H54 (cell line): ENCODE data around the gene CBX4.
"Not testable (repeated sequence)": the region's sequence is repeated elsewhere in the genome, so short reads cannot be mapped to it uniquely, and the experiment has no call there.

Source experiments
- DNase-seq: peaks from one replicate; pipeline ENCODE4 v3.0.0; 2011; ENCODE audit warnings: low spot score, mixed read lengths; ENCODE audit not compliant: insufficient read length
- FAIRE-seq: peaks from 3 replicates; lab custom pipeline; 2011; peaks lifted over from hg19 to GRCh38; lab: Jason Lieb, UNC
- POLR2A ChIP-seq: IDR thresholded peaks from 2 replicates; pipeline ENCODE4 v1.6.1; 2011; ENCODE audit warnings: low read depth, mild to moderate bottlenecking, low read length

The CBX4 gene

DNA sequence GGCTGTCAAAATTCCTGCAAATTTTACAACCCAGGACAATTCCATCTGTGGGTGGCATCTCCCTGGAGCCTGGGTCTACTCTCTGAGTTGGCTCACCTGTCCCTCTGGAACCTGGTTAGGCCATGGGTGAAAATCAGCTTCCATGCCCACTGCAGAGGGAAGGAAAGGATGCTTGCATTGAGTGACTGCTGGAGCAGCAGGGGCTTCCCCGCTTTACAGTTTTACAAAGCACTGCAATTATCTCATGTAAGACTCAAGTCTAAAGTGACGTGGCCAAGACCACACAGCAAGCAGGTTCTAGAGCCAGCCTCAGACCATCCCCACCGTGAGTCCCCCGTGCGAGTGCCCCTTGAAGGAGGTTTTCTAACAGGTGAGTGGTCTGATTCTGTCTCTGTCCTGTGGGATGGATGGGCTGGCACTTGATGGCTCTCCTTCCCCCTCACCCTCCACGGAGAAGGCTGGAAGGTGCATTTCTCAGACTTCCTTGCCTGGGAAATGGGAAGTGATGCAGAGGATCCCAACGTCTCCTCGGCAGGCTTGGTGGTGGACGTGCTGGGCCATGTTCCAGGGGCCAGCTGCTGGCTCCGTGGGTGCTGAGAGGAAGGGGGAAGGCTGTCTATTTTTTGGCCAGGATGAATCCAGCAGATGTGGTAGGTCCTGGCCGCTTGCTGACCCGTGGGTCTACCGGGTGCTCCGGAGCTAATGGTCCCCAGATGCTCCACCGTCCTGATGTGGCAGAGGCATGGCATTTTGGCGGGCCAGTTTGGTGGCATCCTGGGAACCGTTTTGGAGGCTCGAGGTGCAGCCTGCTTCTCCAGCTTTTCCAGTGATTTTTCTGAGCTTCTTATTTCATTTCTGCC, 26.3 kb upstream of the CBX4 start:
- DNase-seq = no peak
- TF ChIP-seq POLR2A = no peak
- FAIRE-seq = no peak

DNA sequence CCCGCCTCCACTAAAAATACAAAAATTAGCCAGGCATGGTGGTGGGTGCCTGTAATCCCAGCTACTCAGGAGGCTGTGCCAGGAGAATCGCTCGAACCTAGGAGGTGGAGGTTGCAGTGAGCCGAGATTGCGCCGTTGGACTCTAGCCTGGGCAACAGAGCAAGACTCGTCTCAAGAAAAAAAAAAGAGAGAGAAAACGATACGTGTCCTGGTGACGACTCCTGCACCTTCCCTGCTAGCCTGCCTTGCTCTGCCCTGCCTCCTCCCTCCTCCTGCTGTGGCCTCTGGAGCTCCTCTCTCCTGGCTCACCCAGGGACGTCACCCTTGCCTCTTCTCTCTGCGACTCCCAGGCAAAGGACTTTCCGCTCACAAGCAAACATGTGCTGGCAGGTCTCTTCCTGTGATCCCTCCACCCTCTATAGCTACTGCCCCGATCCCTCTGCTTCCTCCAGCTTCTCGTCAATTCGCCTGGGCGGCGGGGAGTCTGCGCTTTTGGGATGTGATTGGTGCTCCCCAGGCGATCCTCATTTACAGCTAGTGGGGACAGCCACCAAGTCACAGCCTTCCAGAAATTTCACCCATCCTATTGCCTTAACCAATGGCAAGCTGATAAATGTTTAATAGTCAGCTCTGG, 25.5 kb upstream of the CBX4 start:
- no peak for TF ChIP-seq POLR2A
- no peak for FAIRE-seq

DNA sequence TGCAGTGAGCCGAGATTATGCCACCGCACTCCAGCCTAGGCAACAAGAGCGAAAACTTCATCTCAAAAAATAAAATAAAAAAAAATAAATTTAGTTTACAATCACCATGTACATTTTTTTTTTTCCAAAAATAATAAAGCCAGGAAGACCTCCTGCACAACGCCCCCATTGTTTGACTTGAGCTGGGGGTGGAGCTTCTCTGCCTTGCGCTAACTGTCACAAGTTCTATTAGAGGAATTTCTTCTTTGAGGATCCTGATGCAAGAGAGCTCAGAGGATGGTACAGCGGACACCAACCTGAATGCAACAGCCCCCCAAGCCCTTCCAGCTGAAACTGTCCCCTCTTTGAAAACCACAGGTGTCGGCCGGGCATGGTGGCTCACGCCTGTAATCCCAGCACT, 24.9 kb upstream of the CBX4 start:
- TF ChIP-seq POLR2A = no peak
- FAIRE-seq (no peak), DNase-seq (no peak)

More for the DNA sequence above, 25.5 kb upstream of the CBX4 start:
- DNase-seq = no peak

DNA sequence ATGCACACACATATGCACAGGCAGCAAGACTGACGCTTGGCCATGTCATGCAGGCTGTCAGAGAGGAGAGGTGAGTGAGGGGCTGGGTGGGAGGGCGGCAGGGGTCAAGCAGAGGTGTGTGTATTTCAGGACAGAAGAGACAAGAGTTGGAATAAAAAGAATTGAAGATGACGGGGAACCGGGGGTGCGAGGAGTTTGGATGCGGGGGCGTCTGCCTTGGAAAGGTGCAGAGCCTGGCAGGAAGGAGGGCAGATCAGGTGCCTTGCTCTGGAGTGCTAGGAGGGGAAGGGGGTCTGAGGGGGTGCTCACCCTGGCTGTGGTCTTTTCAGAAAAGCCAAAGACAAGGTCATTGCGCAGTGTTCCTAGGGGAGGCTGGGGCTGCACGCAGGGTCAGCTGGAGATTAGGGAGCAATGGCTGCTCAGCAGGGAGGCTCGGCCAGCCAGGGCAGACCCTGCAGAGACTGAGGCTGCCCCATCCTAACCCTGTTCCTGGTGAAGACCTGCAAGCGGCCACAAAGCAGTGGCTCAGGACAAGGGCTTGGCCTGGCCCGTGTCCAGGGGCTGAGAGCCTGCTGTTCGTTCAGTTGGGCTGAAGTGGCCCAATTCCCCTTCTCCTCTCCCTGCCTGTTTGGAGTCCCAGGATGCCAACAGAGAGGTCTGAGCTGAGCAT, 23.7 kb upstream of the CBX4 start:
- FAIRE-seq = no peak
- DNase-seq = no peak
- no peak for TF ChIP-seq POLR2A

DNA sequence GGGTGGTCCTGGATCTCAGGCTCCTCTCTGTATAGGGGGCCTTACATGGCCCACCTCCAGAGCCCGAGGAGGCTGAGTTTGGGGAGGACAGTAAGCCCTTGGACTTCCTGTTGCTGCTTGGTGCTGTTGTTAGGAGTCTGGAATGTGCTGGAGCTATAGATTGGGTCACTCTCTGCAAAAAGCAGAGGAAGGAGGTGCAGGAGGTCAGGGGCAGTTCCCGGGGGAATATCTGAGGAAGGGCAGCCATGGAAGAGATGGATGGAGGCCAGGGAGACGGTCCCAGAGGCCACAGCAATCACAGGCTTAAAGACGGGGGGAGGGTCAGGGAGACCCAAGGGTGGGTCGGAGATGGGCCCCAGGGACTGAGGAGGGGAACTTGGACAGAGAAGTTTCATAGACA, 23.0 kb upstream of the CBX4 start:
- DNase-seq (no peak), FAIRE-seq (no peak)
- no peak for TF ChIP-seq POLR2A

DNA sequence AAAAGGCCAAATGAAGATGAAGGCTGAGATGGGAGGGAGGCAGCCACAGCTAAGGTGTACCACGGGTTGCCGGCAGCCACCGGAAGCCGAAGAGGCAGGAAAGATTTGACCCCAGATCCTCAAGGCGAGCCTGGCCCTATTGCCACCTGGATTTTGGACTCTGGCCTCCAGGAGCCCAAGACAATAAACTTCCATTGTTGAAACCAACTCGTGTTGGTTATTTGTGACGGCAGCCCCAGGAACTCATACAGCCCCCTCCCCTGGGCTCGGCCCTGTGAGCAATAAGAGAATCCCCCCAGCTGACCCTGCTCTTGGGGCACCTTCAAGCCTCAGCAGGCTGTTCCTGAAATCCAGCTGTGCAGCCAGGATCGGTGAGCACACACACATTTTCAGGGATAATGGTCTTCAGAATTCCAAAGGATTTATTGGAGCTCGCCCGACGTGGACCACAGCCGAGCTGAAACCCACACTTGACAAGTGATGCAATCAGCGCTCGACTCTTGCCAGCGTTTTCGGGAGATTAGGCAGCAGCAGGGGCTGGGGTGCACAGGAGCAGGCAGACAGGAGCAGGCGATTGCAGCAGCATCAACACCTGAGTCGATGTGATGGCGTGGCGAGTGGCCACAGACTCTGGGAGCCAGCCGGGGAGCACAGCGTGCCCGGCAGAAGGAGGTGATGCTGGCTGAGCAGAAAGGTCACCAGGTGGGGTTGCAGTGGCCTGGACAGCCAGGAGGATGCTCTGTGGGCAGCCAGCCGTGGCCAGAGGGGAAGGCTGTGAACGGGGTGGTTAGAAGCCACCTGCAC, 22.4 kb upstream of the CBX4 start:
- no peak for TF ChIP-seq POLR2A
- no peak for FAIRE-seq
- no peak for DNase-seq

DNA sequence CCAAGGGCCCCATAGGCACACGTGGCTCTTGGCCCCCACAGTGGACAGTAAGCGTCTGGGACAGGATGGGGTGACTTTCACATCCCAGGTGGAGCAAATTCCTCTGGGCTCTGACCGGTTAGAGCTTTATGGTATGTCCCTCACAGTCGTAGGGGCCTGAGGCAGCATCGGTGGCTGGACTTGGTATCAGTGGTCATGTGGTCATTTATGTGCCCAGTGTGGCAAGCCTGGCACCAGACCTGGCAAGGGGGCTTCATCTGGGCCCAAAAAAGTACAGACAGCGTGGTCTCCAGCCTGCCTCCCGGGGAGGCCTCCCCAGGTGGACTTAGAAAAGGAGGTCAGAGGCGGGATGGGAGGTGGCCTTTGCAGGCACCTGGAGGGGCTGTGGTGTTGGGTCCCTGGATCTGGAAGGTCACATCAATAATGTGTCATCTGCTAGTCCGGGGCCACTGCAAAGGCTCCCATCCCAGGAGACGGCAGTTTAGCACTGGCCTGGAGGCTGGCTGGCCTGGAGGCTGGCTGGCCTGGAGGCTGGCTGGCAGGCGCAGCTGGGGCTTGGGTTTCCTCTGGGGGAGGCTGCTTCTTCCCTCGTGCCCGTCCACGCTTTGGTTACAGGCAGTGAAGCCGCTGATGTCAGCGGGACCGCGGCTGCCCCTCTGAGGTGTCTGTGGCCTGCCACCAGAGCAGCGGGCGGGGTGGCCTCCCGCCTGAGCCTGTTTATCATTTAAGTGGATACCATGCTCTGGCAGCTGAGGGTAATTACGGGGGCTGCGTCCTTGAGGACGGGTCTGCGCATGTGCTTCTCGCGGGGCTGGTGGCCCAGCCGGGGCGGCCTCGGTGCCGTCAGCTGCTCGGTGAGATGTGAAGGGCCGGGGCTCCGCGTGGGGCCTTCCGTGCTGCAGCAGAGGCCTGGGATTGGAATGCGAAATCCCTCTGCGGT, 20.7 kb upstream of the CBX4 start:
- TF ChIP-seq POLR2A = no peak
- no peak for FAIRE-seq
- DNase-seq = no peak

DNA sequence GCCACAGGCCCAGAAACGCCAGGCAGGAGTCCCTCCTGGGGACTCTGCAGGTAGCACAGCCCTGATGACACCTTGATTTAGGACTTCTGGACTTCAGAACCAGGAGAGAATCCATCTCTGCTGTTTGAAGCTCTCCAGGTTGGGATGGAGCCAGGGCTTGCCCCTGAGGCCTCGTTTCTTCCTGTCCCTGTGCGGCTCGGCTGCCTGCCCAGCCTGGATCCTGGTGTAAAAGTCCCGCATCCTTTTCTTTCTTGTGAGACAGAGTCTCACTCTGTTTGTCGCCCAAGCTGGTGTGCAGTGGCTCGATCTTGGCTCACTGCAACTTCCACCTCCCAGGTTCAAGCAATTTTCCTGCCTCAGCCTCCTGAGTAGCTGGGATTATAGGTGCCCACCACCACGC, 17.9 kb upstream of the CBX4 start:
- FAIRE-seq = no peak
- TF ChIP-seq POLR2A = no peak
- DNase-seq = no peak

DNA sequence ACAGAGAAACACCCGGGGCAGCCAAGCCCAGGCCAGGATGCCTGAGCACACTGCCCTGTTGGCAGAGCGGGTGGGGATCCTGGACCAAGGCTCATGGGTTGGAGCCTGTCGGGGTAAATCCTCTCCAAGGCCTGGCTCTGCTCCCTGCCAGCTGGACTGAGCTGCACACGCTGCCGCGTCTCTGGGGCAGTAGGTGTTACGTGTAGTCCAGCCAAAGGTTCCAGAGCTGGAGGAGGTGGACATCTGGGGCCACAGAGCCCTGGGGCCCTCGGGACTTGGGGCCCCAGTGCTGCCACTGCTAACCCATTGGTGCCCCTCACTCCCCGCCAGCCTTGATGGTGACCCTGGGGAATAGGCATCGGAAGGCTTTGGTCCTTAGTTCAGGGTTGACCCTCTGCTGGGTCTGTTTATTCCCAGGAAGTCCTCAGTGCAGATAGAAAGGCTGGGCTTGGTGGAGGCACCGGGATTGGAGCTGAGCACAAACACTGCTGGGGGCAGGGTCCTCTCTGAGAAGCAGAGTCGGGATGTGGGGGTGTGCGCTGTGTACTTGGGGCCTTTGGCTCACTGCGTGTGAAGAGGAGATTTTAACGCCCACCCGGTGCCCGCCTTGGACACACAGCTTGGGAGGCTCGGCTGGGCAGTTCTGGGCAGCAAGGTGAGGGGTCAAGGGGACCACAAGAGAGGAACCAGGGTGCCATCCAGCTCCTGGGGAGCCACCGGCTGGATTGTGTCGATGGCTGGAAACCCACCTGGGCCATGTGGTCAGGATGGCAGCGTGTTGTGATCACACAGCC, 16.3 kb upstream of the CBX4 start:
- FAIRE-seq (no peak), DNase-seq (no peak)
- TF ChIP-seq POLR2A = no peak

DNA sequence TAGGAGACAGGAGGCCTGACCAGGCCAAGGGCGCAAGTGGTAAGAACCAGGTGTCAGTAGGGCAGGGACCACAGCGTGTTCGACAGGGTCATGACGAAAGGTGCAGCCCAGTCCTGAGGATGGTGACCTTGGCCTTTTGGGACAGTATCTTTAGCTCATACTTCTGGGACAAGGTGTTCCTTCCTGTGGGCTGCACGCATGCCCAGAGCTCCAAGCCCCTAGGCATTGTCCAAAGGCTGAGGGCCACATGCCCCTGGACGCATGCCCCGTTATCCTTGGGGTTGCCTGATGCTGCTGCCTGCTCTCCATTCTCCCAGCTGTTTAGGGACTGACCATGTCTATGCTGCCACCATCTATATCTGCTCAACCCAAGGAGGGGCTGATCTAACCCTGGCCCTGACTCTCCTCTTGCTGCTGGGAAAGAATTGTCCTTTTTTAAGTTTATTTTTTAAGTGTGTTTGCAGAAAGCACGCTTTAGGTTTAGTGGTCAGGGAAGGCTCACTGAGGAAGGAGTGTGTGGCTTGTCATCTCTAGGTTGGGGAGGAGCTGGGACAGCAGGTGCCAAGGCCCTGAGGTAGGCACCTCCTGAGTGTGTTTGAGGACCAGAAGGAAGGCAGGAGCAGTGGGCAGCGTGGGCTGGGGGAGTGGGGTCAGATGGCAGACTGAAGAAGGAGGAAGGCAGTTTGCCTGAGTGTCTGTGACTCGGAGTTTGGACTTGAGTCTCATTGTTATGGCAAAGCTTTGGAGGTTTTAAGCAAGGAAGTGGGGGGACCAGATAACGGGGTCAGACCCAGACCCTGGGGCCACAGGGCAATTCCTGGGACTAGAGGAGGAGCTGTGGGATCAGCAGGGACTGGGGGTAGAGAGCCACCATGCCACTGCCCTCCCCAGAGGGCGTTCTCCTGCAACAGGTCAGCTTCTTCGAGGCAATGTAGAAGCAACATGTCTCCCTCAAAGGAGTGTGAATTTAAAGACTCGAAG, 15.1 kb upstream of the CBX4 start:
- FAIRE-seq (no peak), DNase-seq (no peak)
- no peak for TF ChIP-seq POLR2A

DNA sequence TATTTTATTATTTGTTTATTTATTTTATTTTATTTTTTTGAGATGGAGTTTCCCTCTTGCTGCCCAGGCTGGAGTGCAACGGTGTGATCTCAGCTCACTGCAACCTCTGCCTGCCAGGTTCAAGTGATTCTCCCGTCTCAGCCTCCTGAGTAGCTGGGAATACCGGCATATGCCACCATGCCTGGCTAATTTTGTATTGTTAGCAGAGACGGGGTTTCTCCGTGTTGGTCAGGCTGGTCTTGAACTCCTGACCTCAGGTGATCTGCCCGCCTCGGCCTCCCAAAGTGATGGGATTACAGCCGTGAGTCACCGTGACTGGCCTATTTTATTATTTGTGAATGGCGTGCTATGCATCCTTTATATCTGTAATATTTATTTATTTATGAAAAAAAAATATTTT, 13.9 kb upstream of the CBX4 start:
- FAIRE-seq, DNase-seq: not testable (repeated sequence)
